ENCODE measurements around the gene VSIG1. TPM values are rescaled to one million over a fixed set of nuclear protein-coding genes. Genes with fewer than 3 reads are reported as not detected.

The VSIG1 gene
- total and polyA plus RNA-seq, 2 experiments from 2014 or later: 1.2 to 1.7 TPM

GRCh38 chrX:108055546-108055945 lies 10.7 kb downstream of the VSIG1 start:
- H3K27me3 Mint-ChIP-seq (ENCODE audit: insufficient read depth, low read depth, poor library complexity): peaks cover 1% of the 10 kb centered on the region
- no peak overlapping the region for H3K4me3 ChIP-seq
- no peaks in the 10 kb centered on the region for H3K9me2 ChIP-seq (ENCODE audit: insufficient read depth)
- H3K27me3 ChIP-seq (ENCODE audit: insufficient read depth): no peaks in the 10 kb centered on the region
- H3K9me3 Mint-ChIP-seq: no peaks in the 10 kb centered on the region
- no peak overlapping the region for H3K4me2 ChIP-seq
- H3K4me1 Mint-ChIP-seq: no peaks in the 10 kb centered on the region
- H3K79me2 ChIP-seq (replicated peaks; ENCODE audit: insufficient read depth): no peaks in the 10 kb centered on the region
- H3K27ac Mint-ChIP-seq: no peak overlapping the region
- TF ChIP-seq EZH2phosphoT487 (IDR thresholded peaks at IDR 0.05; ENCODE audit: unreplicated experiment) (no peak), EZH2 (IDR thresholded peaks at IDR 0.05; ENCODE audit: low read depth, unreplicated experiment) (no peak), JUNB (IDR thresholded peaks at IDR 0.05; ENCODE audit: unreplicated experiment) (no peak), ZNF331 (CRISPR knock-in tag; IDR thresholded peaks at IDR 0.05; ENCODE audit: low read depth) (no peak), ZNF114 (CRISPR knock-in tag; IDR thresholded peaks at IDR 0.05) (no peak), REST (IDR thresholded peaks at IDR 0.05; ENCODE audit: unreplicated experiment) (no peak), NANOG (IDR thresholded peaks at IDR 0.05; ENCODE audit: borderline replicate concordance) (no peak), STAT1 (IDR thresholded peaks at IDR 0.05; ENCODE audit: unreplicated experiment) (no peak), ZNF462 (CRISPR knock-in tag; IDR thresholded peaks at IDR 0.05) (no peak), CREB1 (CRISPR knock-in tag; IDR thresholded peaks at IDR 0.05; ENCODE audit: low read depth) (no peak), POLR2AphosphoS5 (IDR thresholded peaks at IDR 0.05; ENCODE audit: low read depth) (no peak)
- TF ChIP-seq, protein P1, sequence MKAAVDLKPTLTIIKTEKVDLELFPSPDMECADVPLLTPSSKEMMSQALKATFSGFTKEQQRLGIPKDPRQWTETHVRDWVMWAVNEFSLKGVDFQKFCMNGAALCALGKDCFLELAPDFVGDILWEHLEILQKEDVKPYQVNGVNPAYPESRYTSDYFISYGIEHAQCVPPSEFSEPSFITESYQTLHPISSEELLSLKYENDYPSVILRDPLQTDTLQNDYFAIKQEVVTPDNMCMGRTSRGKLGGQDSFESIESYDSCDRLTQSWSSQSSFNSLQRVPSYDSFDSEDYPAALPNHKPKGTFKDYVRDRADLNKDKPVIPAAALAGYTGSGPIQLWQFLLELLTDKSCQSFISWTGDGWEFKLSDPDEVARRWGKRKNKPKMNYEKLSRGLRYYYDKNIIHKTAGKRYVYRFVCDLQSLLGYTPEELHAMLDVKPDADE (IDR thresholded peaks at IDR 0.05): no peak
- TF ChIP-seq, protein P2, sequence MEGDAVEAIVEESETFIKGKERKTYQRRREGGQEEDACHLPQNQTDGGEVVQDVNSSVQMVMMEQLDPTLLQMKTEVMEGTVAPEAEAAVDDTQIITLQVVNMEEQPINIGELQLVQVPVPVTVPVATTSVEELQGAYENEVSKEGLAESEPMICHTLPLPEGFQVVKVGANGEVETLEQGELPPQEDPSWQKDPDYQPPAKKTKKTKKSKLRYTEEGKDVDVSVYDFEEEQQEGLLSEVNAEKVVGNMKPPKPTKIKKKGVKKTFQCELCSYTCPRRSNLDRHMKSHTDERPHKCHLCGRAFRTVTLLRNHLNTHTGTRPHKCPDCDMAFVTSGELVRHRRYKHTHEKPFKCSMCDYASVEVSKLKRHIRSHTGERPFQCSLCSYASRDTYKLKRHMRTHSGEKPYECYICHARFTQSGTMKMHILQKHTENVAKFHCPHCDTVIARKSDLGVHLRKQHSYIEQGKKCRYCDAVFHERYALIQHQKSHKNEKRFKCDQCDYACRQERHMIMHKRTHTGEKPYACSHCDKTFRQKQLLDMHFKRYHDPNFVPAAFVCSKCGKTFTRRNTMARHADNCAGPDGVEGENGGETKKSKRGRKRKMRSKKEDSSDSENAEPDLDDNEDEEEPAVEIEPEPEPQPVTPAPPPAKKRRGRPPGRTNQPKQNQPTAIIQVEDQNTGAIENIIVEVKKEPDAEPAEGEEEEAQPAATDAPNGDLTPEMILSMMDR (conservative IDR thresholded peaks at IDR 0.05; ENCODE audit: low read depth in 2 of 2): no peak
- H4K20me1 ChIP-seq (replicated peaks; ENCODE audit: insufficient read depth): no peaks in the 10 kb centered on the region
- H3K4me3 Mint-ChIP-seq: no peak overlapping the region
- DNase-seq (ENCODE audit: low spot score) (no peak), ATAC-seq (no peak)
- no peaks in the 10 kb centered on the region for H3F3A ChIP-seq (replicated peaks; ENCODE audit: low read depth)
- no peak overlapping the region for H2AFZ ChIP-seq
- H3K36me3 Mint-ChIP-seq (ENCODE audit: low read depth): no peaks in the 10 kb centered on the region
- no peaks in the 10 kb centered on the region for H3K4me1 ChIP-seq (ENCODE audit: insufficient read depth)
- no peak overlapping the region for H3K27ac ChIP-seq (ENCODE audit: low read depth)
- H3K36me3 ChIP-seq (ENCODE audit: insufficient read depth): no peaks in the 10 kb centered on the region
